Activated CD8-positive, alpha-beta memory T cell treated with anti-CD3 and anti-CD28 coated beads, Interleukin-2, amount 50 U/mL, for 1 hour (primary cell): ENCODE measurements around the gene ACVR1B.

ENCODE experiments used
- DNase-seq: peaks from one replicate; pipeline ENCODE4 v3.0.0-alpha.2; 2020; ENCODE audit errors: extremely low read depth

ACVR1B gene

GRCh38 chr12:51917041-51917590 is 34.4 kb upstream of the ACVR1B start:
- DNase-seq = no peak

DNA sequence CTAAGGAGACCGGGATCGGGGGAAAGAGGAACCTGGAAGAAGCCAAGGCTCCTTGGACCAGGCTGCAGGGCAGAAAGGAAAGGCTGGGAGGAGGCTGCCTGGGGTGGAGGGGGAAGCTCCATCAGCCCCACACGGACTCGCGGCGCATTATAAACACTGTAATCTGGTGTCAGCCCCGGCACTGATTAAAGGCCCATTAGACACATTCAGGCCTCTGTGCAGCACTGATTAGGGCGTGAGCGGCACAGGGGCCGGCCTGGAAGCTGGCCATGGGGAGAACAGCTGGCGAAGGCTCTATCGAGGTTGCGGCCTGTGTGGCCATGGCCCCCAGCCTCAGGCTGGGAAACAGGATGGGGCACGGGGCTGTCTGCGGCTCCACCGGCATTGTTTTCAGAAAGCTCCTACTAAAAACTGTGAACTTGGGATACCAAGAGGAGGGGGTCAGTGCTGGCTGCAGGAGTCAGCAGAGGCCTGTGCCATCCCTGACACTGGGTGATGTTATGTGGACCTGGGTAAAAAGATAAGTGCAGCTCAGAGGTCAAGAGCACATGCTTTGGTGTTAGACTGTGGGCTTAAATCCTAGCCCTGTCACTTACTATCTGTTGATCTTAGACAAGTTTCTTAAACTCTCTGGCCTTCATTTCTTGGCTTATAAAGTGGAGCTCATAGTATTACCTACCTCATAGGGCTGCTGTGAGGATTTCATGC is 33.6 kb upstream of the ACVR1B start:
- no peak for DNase-seq

DNA sequence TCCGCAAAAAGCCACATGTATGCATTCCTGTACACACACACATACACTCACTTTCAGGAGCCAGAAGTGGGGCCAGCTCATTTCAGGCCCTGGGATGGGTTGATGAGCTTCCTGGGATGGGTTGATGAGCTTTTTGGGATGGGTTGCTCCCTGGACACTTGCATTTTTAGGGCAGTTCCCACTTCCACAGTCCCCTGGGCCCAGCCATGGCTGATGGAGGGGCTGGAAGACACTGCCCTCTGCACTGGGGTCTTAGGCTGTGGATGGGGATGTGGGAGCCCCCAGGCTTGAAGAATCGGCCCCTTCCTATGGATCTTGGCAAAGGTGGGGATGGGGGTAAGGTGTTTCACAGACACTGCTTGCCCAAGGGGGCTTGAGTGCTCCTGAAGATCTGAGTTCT is 31.5 kb upstream of the ACVR1B start:
- no peak for DNase-seq

GRCh38 chr12:51921017-51921725 is 30.3 kb upstream of the ACVR1B start:
- DNase-seq = no peak

- no peak for DNase-seq
Measured at GRCh38 chr12:51922146-51922545, 29.4 kb upstream of the ACVR1B start.

DNA sequence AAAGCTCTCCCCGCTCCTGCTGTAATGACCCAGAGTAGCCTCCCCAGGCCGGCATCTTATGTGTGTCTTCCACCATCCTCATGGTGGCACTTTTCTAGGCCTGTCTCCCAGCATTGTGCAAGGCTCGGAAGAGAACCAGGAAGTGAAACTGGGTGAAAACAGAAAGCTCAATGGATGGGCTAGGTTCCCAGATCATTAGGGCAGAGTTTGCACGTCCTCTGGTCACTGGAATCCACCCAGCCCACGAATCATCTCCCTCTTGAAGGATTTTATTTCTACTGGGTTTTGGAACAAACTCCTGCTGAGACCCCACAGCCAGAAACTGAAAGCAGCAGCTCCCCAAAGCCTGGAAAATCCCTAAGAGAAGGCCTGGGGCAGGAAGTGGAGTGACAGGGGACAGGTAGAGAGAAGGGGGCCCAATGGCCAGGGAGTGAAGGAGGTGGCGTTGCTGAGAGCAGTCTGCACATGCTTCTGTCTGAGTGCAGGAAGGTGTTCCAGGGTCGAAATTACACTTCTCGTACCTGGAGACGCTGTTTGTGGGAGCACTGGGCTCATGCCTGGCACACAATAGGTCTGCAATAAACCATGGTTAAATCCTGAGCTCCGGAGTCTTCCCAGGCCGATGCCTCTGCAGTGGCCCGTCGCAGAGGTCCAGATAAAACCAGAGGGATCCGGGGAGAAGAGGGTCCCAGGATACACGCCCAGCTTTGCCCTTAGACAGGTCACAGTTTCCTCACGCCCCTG is 28.6 kb upstream of the ACVR1B start:
- DNase-seq = no peak

GRCh38 chr12:51923506-51924365 is 27.8 kb upstream of the ACVR1B start:
- peak; percentile 5 for DNase-seq

DNA sequence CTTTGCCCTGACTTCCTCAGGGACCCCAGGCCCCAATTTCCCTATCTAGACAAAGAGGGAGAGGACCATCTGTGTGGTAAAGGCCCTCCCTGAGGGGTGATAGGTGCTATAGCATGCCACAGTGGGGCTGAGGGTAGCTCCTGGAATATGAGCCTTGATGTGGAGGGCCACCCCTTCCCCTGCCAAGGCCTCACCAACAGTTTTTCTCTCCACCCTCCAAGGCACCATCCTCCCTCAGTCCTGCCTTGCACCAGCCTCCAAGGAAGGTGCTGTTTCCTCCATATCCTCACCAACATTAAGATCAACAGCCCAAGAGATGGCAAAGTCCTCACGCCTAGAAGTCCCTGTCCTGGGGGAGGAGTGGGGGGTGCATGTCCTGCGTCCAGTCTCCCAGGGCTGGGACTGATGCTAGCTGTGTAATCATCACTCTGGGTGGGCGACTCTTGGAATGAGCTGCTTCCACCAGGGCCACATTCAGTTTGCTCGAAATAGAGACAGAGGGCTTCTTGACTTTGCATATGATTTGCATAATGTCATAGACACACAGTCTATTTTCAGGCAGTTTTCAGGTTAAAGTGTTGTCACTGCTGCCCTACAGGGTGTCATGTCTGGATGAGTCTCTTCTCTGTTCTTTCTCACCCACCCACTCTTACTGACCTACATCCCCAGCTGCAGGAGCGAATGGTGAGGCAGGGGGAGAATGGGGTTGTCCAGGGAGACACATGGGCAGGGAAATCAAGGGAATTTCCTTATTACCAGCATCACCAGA is 26.8 kb upstream of the ACVR1B start:
- DNase-seq = no peak

GRCh38 chr12:51925346-51926063 is 26.0 kb upstream of the ACVR1B start:
- no peak for DNase-seq

DNA sequence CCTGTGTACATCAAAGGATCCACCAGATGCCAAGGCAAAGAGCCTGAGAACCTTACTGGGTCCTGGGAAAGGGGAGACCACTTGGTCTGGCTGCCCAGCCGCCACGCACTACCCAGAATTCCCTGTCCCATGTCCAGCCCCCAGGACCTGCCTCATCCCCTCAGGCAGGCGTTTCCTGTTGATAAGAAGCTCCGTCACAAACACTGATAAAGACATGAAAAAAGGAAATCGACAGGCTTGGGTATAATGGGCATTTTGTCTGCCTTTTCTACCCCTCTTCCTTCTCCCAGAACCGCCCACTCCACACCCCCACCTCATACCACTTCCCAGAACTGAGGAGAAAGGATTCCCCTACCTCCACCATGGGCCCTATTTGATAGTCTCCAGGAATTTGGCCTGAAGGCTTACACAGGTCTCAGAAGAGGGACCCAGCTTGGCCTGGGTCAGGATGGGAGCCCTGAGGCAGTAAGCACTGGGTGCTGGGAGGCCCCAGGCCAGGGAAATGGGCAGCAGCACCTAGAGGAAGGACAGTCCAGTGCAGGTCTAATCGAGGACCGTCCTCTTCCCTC is 25.4 kb upstream of the ACVR1B start:
- DNase-seq = no peak

DNA sequence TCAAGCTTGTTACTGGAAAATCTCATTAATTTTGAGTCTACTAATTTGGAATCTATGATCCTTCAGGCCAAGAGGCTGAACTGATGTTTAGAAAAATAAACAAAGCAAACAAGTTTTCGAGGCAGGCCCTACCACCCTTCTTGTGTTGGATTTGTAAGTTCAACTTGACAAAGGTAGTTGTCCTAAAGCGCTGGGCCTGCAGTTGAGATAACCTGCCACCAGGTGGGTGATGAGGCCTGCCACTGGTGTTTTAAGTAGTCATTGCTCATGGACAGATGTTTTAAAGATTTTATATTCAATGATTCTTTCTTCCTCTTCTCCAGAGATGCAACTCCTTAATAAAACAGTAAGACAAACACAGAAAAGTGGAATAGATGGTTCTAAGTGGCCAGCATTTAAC is 24.8 kb upstream of the ACVR1B start:
- peak; percentile 10 for DNase-seq

DNA sequence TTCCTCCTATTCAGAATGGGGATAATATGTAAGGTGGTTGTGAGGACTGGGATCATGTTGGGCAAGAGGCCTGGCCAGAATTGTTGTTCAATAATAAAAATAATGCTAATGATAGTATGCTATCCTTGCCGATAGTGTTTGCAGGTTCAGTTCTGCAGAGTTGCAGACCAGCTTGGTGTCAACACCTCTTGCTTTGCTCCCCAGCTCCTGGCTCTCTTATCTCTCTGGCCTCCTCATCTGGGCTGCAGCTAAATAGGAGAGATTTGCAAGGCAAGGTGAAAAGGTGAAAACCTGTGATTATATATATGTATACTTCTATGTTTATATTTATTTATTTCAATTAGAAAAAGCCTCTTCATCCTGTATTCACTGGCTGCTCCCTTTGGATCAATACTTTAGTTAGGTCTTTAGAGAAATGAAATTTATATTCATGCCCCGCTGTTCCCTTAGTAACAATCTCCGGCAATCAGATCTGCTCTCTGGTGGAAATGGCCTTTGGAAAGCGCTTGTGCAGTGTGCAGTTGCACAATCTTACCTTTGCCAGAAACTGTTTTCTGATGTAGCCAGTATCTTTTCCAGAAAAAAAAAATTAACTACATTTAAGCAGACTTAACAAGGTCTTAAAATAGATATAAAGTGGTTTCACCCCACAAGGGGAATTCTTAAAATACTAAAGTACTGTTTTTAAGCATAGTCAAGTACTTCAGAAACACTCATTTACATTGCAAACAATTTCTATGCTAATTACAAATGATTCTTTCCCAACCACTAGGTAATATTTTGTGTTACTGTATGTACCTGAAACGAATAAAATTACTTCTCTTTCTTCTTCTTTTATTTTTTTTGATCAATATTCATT is 19.1 kb upstream of the ACVR1B start:
- DNase-seq = no peak

DNA sequence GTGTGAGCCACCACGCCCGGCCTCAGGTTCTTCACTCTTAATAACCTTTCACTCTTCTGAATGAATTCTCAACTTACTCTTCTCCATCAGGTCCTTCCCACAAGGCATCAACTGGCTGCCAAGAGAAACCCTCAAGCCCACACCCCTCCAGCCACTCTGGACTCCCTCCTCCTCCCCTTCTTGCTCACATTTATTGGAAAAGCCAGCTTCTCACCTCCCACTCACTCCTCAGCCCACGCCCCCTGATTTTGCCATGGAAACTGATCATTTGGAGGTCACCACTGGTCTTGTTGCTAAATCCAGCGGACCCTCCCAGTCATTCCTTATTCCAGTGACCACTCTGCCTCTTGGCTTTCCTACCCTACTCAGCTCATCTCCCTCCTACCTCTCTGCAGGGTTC is 17.4 kb upstream of the ACVR1B start:
- no peak for DNase-seq

GRCh38 chr12:51937926-51938325 is 13.6 kb upstream of the ACVR1B start:
- DNase-seq = no peak

DNA sequence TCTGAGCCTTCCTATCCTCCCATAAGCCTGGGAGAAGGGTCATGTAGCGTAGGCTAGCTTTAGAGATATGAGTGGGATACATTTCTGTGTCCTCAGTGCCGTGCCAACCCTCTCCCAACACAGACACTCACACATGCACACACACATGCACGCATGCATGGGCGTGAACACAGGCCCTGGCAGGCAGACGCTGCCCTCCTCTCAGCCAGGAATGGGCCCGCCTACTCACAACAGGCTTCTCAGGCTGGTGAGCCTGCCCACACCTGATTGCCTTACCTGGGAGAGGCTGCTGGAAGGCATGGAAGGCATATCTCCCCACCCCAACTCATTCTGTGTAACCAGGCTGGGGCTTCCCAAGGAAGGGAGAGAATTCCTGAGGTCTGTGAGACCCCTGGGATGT is 12.8 kb upstream of the ACVR1B start:
- no peak for DNase-seq

DNA sequence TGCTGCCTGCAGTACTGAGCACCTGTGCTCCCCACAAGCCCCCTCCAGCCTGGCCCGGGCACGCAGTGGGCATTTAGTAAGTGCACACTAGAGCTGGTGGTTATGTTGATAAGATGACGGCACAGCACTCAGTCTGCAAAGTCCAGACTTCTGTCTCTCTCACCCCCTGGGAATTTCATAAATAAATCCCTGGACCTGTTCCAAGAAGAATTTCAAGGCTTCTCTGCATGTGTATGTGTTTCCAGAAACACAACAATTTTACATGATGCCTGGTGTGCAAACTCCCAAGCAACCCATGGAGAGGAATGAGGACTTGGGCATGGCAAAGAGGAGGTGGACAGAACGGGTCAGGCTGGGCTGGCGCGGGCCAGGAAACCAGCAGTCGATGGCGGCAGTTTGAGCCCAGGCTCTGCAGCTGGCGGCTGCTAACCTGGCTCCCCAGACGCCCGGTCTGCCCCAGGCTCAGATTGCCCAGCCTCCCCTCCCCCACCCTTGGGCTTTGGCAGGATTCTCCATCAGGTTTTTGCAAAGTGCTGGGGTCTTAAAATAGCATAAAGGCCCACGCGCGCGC is 10.4 kb upstream of the ACVR1B start:
- DNase-seq = no peak

DNA sequence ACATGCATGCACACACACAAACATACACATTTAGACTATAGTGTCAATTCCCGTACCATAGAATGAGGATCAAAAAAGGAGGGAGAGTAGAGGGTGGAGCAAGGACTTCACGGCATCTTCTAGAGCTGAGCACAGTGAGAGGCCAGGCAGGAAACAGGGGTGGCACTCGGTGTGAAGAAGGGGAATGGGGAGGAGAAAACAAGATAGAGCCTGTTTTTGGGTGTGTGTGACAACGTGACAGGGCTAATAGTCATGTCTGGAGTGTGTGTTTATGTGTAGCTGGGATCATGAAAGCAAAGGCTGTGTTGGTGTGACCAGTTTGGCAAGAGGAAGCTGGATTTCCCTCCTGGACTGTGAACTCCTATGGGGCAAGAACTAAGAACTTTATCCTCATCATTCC is 9.9 kb upstream of the ACVR1B start:
- DNase-seq = no peak

- no peak for DNase-seq
Measured at GRCh38 chr12:51942056-51942455, 9.4 kb upstream of the ACVR1B start.
